ENCODE results near the gene PHLPP1.

The PHLPP1 gene

DNA sequence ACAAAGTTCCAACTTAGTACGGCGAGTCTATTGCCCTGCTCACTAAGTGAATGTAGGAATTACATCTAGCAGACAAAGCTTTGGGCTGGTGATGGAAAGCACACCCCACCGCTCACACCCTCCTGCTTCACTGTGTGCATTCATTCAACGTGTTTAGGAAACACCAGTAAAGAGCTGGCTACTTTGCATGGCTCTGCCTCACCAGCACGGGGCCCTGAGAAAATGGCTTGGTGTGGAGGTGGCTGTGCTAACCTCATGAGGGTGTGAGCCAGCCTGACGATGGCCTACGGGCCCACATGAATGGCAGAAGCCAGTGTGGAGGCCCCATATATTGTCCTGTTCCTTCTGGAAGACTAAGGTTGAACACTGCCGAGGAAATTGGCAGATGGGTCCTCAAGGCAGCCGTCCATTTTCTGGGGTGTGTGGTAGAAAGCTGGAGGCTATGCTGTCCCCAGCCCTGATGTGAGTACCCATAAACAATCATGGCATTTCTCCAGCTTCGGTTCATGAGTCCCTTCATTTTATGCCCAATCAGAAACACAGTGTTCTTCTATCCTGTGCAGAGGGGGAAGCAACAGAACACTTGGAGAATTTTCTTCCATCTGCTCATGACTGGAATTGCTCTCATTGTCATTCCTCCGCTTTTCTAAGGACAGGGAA, 269.4 kb downstream of the PHLPP1 start:
- DNase-seq (ENCODE audit: low read depth): no peak

DNA sequence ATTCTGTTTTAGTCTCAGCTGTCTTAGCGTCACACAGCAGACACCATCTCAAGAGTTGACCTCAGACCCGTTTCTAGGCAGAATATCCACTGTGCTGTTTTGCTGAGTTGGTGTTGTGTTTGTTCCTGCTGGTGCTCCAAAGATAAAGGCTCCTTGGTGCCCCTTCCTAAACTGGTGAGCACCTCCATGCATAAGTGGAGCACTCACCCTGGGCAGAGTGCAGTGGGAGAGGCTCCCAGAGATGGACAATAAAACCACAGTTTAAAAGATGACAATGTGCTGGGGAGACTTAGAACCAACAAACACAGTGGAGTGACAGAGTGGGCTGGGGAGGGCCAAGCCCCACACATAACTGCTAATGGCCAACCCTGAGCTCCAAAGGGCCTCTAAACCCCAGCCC, 271.1 kb downstream of the PHLPP1 start:
- DNase-seq (ENCODE audit: low read depth): no peak

DNA sequence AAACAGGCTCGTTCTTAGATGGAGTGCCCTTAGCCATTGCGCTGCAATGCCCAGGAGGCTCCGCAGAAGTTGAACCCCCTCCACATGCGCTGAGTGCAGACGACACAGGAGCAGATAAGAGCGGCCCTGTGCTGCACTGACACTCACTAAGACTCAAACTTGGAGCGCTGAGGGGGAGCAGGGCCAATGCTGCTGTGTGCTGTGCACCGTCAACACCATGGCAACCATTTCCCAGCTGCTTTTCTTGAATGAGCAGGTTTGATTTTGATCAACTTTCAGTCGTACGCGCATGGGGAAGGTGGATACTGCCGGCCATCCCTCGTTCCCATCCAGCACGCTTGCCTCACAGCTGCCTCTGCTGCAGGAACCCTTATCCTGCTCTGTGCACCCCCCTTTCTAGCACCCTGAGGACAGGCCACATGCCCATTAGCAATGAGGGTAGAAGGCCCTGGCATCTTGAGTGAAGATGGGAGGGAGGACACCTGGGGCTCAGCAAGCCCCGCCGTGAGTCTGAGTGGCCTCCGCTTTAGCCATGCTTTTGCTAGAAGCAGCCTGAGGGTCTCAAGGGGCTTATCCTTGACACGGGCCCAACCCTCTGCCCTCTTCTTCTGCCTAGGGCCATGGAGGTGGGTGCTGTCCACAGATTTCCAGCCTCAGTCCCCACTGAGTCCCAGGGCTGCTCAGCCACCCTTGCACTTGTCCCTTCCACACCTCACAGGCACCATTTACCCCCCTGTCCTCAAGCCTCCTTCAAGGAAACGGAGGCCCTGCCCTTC, 271.9 kb downstream of the PHLPP1 start:
- DNase-seq (ENCODE audit: low read depth): no peak

DNA sequence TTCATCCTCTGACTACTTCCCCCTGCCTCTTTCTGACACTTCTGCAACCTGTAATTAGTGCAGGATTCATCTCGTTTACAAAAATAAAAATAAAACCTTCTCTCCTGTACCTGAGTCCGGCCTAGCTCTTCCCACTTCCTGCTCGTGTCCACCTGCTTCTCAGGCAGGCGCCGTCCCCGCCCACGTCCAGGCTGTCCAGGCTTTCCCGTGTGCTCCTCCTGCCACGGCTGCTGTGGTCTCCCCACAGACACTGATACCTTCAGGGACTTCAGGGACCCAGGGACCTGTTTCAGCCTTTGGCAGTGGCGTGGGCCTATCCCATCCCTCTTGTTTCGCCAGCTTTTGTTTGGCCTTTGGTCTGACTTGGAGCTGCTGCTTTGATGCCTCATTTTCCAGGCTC, 272.5 kb downstream of the PHLPP1 start:
- no peak for DNase-seq (ENCODE audit: low read depth)

DNA sequence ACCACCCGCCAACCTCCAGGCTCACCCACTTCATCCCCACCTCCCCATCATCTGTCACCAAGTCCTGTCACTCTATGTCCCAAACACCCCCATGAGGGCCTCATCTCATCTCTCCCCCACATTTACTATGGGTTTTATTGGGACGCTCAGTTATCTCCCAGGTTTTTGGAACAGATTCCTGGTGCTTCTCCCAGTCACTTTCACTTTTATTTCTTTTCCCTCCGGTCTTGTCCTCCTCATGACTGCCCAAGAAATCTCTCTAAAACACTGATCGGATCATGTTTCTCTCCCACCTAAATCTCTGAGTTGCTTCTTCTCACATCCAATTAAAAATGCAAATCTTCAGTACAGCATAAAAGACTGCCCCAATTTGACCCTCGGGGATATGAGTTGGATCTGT, 273.1 kb downstream of the PHLPP1 start:
- no peak for DNase-seq (ENCODE audit: low read depth)

DNA sequence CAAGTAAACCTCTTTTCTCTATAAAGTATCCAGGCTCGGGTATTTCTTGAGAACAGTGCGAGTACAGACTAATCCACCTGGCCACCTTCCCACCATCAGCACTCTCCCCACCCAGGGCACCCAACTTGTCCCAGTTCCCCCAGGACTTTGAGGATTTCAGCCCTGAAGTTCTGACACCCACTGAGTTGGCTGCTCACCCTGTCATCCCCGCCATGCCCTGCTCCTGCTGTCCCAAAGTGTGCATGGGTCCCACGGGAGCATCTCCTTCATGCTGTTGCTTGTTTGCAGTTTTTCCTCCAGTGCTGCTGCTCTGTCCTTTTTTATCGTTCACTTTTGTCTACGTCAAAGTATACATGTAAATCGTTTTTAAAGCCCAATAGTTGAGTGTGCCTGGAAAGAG, 273.9 kb downstream of the PHLPP1 start:
- DNase-seq (ENCODE audit: low read depth): no peak

DNA sequence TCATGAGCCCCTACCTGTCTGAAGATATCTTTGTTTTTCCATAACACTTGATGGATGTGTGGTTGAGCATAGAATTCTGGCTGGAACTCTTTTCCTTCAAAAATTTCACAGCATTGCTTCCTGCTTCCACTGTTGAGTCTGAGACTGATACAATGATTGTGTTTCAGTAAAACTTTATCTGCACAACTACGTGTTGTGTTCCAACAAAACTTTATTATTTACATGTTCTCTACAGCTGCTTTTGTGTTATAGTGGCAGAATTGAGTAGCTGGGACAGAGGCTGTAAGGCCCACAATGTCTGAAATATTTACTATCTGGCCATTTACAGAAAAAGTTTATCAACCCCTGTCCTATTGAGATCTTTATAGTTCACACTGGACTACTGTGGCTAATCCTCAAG, 275.3 kb downstream of the PHLPP1 start:
- DNase-seq (ENCODE audit: low read depth): no peak

DNA sequence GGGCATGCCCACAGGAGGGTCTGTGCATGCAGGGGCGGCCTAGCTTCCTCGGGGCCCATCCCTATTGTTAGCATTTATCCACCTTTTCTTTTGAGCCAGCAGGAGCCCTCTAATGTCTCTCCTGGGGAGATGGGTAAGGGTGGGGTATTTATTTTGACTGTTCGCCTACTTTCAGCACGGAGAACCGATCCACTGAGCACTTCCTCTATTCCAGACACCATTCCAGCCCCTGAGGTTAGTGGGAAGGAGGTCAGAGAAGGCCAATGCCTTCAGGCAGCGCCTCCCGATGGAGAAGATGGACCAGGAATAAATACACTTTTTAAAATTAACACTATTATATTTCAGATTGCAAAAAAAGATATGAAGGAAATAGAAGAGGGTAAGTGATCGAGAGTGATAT, 276.0 kb downstream of the PHLPP1 start:
- no peak for DNase-seq (ENCODE audit: low read depth)

DNA sequence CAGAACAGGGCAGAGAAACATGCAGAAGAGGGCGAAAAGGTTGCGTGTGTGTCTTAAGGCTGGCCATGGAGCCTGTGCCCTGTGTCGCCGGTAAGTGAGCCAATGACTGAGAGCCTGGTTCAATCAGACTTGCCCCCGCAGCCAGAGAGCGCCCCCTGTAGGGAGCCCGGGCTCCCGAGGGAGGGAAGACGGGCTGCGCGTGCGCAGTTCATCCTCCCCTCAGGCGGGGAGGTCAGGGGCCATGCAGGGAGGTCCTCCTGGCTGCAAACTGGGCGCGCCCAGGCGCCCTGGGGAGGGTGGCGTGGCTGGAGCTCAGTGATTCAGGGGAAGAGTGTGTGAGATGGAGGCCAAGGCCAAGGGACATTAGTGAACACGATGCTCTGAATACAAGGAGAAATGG, 276.6 kb downstream of the PHLPP1 start:
- DNase-seq (ENCODE audit: low read depth): no peak

DNA sequence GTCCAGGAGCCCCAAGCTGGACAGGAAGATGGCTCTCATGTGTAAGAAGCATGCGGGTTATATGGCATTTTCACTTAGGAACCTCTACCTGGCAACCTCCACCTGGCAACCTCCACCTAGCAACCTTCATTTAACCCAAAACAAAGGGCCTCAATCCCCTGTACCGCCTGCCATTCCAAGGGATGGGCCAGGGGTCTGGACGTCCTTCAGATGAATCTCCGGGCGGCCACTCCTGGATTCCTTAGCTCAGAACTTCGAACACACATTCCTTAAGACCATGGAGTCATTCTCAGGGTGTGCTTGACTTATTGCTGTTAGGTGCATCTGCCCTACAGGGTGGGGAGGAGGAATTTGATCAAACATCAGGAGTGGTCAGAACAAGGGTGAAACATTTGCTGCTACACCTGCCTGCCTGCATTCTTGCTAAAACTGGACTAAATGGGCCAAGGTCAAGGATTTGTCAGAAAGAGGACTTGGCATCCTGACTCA, 277.6 kb downstream of the PHLPP1 start:
- DNase-seq (ENCODE audit: low read depth): no peak

DNA sequence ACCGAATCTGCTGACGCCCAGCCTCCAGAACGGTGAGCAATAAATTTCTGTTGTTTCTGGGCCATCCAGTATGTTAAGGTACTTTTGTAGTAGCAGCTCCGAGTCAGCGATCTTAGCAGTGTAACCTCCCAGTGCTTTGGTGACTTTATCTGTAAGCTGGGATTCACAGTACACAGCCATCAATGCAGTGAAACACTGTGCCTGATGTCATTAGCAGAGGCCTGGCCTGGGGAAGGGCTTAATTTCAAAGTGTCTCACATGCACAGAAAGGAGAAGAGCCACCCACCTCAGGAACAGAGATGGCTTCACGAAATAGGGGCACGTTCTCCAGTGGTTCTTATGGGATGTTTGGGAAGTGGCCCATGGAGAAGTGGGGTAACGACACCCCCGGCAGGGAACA, 281.2 kb downstream of the PHLPP1 start:
- DNase-seq (ENCODE audit: low read depth): no peak

DNA sequence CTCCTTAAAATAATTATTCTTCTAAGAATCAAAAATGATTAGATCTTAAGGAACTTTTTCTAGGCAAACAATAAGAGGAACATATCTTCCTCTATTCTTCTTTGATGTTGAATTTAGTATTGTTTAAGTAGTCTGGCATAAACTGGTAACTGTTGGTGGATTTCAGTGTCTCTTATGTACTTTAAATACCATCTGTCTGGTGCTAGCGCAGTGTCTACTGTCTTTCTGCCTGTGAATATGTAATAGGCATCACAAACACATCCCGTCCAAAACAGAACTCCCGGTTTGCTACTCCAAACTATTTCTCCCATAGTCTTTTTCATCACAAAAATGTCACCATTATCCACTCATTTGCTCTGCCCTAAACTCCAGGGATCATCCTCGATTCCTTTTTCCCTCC, 281.7 kb downstream of the PHLPP1 start:
- DNase-seq (ENCODE audit: low read depth): no peak

DNA sequence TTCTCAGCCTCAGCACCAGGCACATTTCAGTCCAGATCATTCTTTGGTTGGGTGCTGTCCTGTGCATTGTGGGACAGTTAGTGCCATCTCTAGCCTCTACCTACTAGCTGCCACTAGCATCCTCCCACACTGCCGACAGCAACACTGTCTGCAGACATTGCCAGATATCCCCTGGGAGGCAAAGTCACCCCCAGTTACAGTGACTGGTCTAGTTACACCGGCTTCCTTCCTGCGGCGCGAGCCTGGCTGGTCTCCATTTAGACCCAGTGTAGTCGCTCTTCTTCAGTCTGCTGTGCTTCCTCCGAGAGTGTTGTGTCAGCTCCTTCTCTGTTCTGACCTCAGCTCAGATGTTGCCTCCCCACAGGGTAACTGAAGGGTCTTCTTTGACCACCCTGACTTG, 283.1 kb downstream of the PHLPP1 start:
- DNase-seq (ENCODE audit: low read depth): no peak

DNA sequence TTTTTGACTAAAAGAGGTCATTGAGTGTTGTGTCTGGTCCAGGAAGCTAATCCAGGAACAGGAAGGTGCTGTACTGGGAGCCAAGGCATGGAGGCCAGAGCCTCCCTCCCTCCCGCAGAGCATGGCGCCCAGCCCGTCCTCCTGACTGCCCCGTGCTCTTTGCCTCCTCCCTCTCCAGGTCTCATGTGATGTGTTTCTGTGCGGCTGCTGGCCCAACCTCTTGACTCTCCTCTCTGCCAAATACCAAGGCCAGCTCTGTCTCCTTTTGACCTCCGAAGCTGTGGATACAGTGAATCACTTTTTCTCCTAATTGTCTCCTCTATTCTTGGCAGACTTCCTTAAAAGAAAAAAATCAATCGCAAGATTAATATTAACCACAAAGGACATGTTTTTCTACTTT, 284.1 kb downstream of the PHLPP1 start:
- no peak for DNase-seq (ENCODE audit: low read depth)

DNA sequence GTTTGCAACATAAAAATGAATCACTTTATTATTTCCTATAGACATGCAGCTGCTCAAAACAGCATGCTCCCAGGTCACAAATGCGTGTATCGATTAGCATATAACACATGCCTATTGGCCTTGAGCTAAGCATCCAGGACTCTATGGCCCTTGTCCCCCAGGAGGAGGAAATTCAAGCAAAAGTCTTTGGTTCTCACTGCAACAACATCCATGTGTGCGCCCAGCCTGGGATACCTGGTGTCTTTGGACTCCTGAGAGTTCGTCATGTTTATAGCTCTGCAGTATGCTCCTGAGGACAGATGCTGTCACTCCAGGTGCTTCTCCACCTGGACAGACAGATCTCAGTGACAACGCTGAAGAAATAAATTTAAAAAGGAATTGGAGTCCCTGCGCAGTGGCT, 284.6 kb downstream of the PHLPP1 start:
- no peak for DNase-seq (ENCODE audit: low read depth)

DNA sequence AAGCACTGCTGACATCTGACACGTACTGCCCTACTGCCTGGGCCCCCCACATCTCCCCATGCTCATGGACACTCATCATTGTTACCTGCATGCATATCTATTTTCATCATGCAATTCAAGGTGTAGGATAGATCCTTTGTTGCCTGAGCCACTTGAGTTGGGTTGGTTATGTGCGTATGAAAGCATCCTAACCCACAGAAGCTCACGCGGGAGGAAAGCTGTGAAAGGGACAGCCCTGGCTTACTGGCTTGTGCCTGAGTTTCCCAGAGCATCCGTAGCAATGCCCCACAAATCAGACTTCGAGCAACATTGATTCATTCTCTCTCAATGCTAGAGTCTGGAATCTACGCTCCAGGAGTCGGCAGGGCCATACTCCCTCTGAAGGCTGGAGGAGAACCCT, 285.5 kb downstream of the PHLPP1 start:
- DNase-seq (ENCODE audit: low read depth): no peak

DNA sequence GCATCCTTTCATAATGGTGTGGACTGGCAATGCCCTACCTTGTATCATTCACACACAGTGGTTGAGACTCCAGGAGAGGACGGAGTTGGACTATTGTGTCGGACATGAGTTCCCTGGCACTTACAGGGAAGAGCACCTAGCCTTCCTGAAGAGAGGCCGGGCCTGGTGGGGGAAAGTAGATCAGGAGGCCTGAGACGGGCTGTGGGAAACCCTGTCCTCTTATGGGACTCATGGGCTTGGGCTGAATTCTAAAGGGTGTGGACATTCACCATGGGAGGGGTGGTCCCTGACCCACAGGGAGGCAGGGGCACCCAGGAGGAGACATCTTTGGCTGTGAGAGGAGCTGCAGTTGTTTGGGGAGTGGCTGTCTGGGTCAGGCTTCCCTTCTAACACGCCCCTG, 286.5 kb downstream of the PHLPP1 start:
- DNase-seq (ENCODE audit: low read depth): no peak

DNA sequence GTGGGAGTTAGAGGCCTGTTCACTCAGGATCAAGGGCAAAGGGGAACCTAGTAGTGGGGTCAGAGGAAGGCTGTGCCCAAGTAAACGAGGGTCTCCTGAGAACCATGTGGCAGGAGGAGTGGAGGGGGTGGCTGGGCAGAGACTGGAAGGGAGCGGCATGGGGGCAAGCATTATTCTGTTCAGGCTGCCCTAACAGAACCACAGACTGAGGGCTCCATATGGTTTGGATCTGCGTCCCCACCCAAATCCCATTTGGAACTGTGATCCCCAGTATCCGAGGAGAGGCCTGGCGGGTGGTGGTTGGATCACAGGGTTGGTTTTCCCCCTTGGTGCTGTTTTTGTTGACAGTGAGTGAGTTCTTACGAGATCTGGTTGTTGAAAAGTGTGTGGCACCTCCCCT, 287.0 kb downstream of the PHLPP1 start:
- DNase-seq (ENCODE audit: low read depth): no peak

DNA sequence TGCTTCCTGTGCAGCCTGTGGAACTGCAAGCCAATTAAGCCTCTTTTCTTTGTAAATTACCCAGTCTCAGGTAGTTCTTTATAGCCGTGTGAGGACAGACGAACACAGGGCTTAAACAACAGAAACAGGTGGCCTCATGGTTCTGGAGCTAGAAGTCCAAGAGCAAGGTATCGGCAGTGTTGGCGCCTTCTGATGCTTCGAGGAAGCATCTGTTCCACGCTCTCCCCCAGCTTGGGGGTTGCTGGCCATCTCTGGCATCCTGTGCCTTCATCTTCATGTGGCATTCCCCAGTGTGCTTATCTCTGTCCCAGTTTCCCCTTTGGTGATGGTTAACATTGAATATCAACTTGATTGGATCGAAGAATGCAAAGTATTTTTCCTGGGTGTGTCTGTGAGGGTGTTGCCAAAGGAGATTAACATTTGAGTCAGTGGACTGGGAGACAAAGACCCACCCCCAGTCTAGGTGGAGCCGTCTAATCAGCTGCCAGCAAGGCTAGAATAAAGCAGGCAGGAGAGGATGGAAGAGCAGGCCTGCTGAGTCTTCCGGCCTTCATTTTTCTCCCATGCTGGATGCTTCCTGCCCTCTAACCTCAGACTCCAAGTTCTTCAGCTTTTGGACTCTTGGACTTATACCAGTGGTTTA, 287.6 kb downstream of the PHLPP1 start:
- no peak for DNase-seq (ENCODE audit: low read depth)

DNA sequence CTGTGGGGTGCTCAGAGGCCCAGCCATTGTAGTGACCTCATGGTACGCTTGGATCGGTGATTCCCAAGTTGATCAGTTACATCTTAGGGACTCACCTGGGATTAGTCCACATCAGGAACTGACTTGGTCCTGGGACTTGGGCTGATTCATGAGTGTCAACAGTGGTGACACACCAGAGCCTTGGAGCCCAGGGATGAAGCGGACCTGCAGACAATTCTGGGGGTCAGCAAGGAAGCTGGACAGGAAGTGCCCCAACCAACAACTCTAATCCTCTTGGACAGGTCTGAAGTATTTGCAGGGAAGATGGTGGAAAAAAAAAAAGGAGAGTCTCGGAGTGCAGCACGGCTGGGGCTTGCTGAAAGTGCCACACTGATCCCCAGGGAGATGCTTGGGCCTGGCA, 288.6 kb downstream of the PHLPP1 start:
- no peak for DNase-seq (ENCODE audit: low read depth)

DNA sequence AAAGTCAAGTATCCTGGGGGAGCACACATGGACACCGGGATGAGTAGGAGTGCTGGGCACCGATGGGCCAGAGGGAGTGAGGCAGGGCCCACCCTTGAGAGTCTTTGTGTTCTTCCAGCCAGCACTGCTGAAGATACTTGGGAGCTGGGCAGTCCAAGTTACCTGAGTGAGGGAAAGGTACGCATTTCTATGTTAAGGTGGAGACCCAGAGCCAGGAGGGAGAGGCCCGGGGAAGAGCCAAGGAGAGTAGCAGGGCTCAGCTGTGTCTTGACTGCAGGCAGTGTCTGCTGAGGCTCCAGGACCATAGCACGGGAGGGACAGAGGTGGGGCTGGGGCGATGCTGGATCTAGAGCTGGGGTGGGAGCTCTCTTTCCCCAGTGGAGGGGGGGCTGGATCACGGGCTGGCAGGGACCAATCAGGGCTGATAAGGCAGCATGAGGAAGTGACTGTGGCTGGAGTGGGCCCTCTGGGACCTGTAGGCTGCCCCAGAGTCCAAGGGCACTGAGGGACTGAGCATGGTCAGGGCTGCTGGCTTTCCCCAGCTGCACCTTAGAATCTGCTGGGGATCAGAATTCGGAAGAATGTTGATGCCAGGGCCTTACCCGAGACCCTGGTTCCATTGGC, 289.2 kb downstream of the PHLPP1 start:
- DNase-seq (ENCODE audit: low read depth): no peak

DNA sequence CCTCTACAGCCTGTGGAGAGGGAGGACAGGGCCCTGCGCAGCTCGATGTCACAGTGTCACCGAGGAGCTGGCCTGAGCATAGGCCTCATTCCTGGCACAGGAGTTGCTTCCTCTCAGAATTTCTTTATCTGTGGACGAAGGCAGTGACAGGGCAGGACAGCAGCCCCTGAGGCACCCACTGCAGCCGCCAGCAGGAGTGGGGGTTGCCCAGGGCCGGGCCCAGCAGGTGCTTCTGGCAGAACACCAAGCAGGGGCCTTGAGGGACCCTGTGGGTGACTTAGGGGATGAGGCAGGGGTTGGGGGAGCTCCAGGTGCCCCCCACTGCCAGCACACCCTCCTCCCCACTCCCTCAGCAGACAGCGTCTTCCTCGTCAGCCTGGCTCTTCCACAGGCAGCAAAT, 290.0 kb downstream of the PHLPP1 start:
- DNase-seq (ENCODE audit: low read depth): no peak

DNA sequence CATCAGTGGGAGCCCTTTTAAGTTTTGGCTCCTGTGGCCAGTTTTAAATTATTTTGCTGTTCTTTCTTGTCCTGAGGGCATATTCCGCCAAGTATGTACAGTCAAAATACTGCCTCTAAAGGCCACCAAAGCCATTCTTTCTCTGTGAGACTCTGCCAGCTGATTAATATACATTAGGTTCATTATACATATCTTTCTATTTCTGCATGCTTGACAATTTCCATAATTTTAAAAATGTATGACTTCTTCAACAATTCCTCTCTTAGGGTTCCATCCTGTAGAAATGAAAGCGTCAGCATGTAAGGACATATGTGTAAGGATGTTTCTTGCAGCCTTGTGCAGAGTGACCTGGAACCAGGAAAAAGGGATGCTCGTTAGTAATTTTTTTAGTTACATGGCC, 291.9 kb downstream of the PHLPP1 start:
- no peak for DNase-seq (ENCODE audit: low read depth)

All from T follicular helper cell (primary cell).